CD8-positive, alpha-beta memory T cell (primary cell): ENCODE results near the gene DOHH. TPM values are rescaled to one million over a fixed set of nuclear protein-coding genes. Genes with fewer than 3 reads are reported as not detected.

ENCODE experiments used
- CTCF ChIA-PET: fragments of 350-600 bp; sonication (Branson Sonifier 250); formaldehyde crosslinking; loops from one replicate; lab custom pipeline; 2021; ENCODE audit warnings: antibody characterized with exemption; lab: Charles Lee
- POLR2A ChIA-PET: fragments of 350-600 bp; sonication (Branson Sonifier 250); formaldehyde crosslinking; loops from one replicate; lab custom pipeline; 2021; ENCODE audit warnings: antibody characterized with exemption; lab: Charles Lee
- DNase-seq, 5 donors: peaks; one replicate each; pipeline versions ENCODE4 v3.0.0 to v3.0.0-alpha.2; 2020 to 2022; ENCODE audit warnings: mixed read lengths in 1 of 5
- H3K27ac ChIP-seq: one replicate; pipeline ENCODE4 v1.7.0; 2013; ENCODE audit warnings: low read depth, mild to moderate bottlenecking, low read length, moderate library complexity
- H3K27me3 ChIP-seq: 2 replicates; pipeline ENCODE4 v1.7.0; 2013; ENCODE audit warnings: low read length, mild to moderate bottlenecking; ENCODE audit not compliant: insufficient read depth, poor library complexity, severe bottlenecking
- H3K36me3 ChIP-seq: 2 replicates; pipeline ENCODE4 v1.7.0; 2013; ENCODE audit warnings: mild to moderate bottlenecking, low read length, moderate library complexity; ENCODE audit not compliant: insufficient read depth
- H3K4me1 ChIP-seq: 2 replicates; pipeline ENCODE4 v1.7.0; 2013; ENCODE audit warnings: mild to moderate bottlenecking, low read length, moderate library complexity; ENCODE audit not compliant: insufficient read depth
- H3K4me3 ChIP-seq: 2 replicates; pipeline ENCODE4 v1.7.0; 2013; ENCODE audit warnings: mild to moderate bottlenecking, low read length
- H3K9me3 ChIP-seq: 2 replicates; pipeline ENCODE4 v1.7.0; 2013; ENCODE audit warnings: mild to moderate bottlenecking, low read length
- H3K27ac Mint-ChIP-seq, 8 donors: one replicate each; pipeline ENCODE4 v1.8.0; 2020 to 2021; ENCODE audit warnings: mixed read lengths in 8 of 8, mild to moderate bottlenecking in 6 of 8, inconsistent platforms in 3 of 8, moderate library complexity in 3 of 8
- H3K27me3 Mint-ChIP-seq, 2 donors: one replicate each; pipeline ENCODE4 v1.8.0; 2020 to 2021; ENCODE audit warnings: mixed read lengths in 2 of 2, mild to moderate bottlenecking in 1 of 2, moderate library complexity in 1 of 2
- H3K36me3 Mint-ChIP-seq, 3 donors: one replicate each; pipeline ENCODE4 v1.8.0; 2020 to 2021; ENCODE audit warnings: mixed read lengths in 3 of 3, inconsistent platforms in 1 of 3, mild to moderate bottlenecking in 1 of 3
- H3K4me1 Mint-ChIP-seq, 3 donors: one replicate each; pipeline ENCODE4 v1.8.0; 2020 to 2021; ENCODE audit warnings: mixed read lengths in 3 of 3, inconsistent platforms in 1 of 3, mild to moderate bottlenecking in 1 of 3
- H3K4me3 Mint-ChIP-seq, 7 donors: one replicate each; pipeline ENCODE4 v1.8.0; 2020 to 2021; ENCODE audit warnings: mixed read lengths in 7 of 7, mild to moderate bottlenecking in 6 of 7, moderate library complexity in 4 of 7, inconsistent platforms in 2 of 7
- H3K9me3 Mint-ChIP-seq, 5 donors: one replicate each; pipeline ENCODE4 v1.8.0; 2020 to 2022; ENCODE audit warnings: mixed read lengths in 5 of 5, mild to moderate bottlenecking in 3 of 5, moderate library complexity in 2 of 5, inconsistent platforms in 1 of 5
- polyA plus RNA-seq: library from polyadenylated mRNA; unstranded; fragments of 300-500 nt; fragmentation: Illumina TruSeq; gene quantifications from one replicate; pipeline ENCODE4 v1.2.3, GENCODE V29; 2021
- total RNA-seq, 2 experiments: library from RNA; stranded (reverse); gene quantifications; one replicate each; pipeline ENCODE4 v1.2.3, GENCODE V29; 2021

The DOHH gene
- total and polyA plus RNA-seq, 3 experiments from 2014 or later, result 14.0 to 21.4 (median 21.3) TPM

- H3K9me3 ChIP-seq, result no peaks in the 10 kb centered on the region
- peak overlapping the region in 5 of 8 donors; percentile 60 to 98 (median 91) for H3K27ac Mint-ChIP-seq
- H3K4me3 ChIP-seq, result no peak overlapping the region
- H3K4me1 ChIP-seq, result peaks cover 33% of the 10 kb centered on the region
- peak in 1 of 5 donors; percentile 40 for DNase-seq
- peaks cover 0 to 1% (median 0%) of the 10 kb centered on the region in 5 donors for H3K9me3 Mint-ChIP-seq
- POLR2A ChIA-PET, result interaction anchor here (0.7 kb wide), 1 partner anchor 873 kb away, joined by 6 read pairs; no protein-coding TSS in a partner anchor
- peaks cover 0 to 7% of the 10 kb centered on the region in 2 donors for H3K27me3 Mint-ChIP-seq
- peaks cover 0 to 21% (median 2%) of the 10 kb centered on the region in 3 donors for H3K36me3 Mint-ChIP-seq
- peak overlapping the region in 2 of 7 donors; percentile 14 to 40 for H3K4me3 Mint-ChIP-seq
- no peak overlapping the region for H3K27ac ChIP-seq
- H3K27me3 ChIP-seq, result no peaks in the 10 kb centered on the region
- H3K36me3 ChIP-seq, result no peaks in the 10 kb centered on the region
- CTCF ChIA-PET, result interaction anchor here (1.2 kb wide), 1 partner anchor 42 kb away, joined by 5 read pairs; no protein-coding TSS in a partner anchor
- peaks cover 39 to 49% (median 43%) of the 10 kb centered on the region in 3 donors for H3K4me1 Mint-ChIP-seq
Observed at GRCh38 chr19:3503036-3503572, 2.6 kb upstream of the DOHH start.

DNA sequence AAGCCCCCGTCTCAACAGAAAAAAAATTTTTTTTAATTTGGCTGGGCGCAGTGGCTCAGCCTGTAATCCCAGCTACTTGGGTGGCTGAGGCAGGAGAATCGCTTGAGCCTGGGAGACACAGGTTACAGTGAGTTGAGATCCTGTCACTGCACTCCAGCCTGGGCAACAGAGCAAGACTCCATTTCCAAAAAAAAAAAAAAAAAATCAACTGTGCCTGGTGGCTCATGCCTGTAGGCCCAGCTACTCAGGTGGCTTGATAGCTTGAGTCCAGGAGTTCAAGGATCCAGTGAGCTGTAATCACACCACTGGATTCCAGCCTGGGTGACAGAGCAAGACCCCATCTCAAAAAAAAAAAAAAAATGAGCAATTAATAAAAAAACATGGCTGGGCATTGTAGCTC is 1.3 kb upstream of the DOHH start:
- H3K27me3 Mint-ChIP-seq, result peaks cover 0 to 7% of the 10 kb centered on the region in 2 donors
- CTCF ChIA-PET, result no interaction called here
- H3K36me3 Mint-ChIP-seq, result peaks cover 0 to 21% (median 2%) of the 10 kb centered on the region in 3 donors
- no peak overlapping the region for H3K27ac ChIP-seq
- H3K27ac Mint-ChIP-seq, result peak overlapping the region in 3 of 8 donors; percentile 13 to 94 (median 83)
- POLR2A ChIA-PET, result no interaction called here
- peaks cover 24% of the 10 kb centered on the region for H3K4me1 ChIP-seq
- H3K36me3 ChIP-seq, result no peaks in the 10 kb centered on the region
- no peaks in the 10 kb centered on the region for H3K27me3 ChIP-seq
- H3K4me3 Mint-ChIP-seq, result no peak overlapping the region
- no peak for DNase-seq
- H3K4me3 ChIP-seq, result no peak overlapping the region
- H3K4me1 Mint-ChIP-seq, result peaks cover 34 to 47% (median 38%) of the 10 kb centered on the region in 3 donors
- peaks cover 0 to 1% (median 0%) of the 10 kb centered on the region in 5 donors for H3K9me3 Mint-ChIP-seq
- no peaks in the 10 kb centered on the region for H3K9me3 ChIP-seq

DNA sequence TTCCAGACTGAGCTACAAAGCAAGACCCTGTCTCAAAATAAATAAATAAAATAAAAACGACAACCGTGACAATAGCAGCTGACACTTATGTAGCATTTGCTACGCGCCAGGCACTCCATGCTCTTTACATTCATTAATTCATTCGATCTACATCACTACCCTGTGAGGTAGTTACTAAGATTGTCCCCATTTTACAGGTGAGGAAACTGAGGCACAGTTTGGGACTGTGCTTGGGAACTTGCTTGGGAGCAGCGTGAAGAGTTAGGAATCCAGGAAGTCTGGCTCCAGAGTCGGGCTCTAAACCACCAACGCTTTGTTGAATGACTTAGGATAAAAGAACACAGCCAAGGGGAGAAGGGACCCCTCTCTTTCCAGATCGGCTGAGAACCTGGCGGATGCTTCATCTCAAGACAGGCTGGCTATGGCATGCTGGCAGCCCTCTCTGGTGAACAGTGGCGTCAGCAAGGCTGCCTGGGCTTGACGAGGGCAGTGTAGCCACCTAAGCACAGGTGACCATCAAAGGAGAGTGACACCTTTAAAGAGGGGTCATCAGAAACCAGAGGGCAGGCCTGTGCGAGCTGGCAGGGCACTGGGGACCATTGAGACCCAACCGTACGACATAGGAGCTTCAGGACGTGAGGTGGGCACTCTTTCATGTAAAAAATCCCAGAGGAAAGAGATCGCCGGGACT is 591 bp downstream of the DOHH start:
- H3K27ac Mint-ChIP-seq, result peak overlapping the region; percentile 94 to 99 (median 98)
- H3K27me3 ChIP-seq, result no peaks in the 10 kb centered on the region
- peaks cover 0 to 7% of the 10 kb centered on the region in 2 donors for H3K27me3 Mint-ChIP-seq
- H3K4me3 Mint-ChIP-seq, result peak overlapping the region; percentile 89 to 96 (median 94)
- H3K9me3 ChIP-seq, result no peaks in the 10 kb centered on the region
- H3K9me3 Mint-ChIP-seq, result peaks cover 0 to 1% (median 0%) of the 10 kb centered on the region in 5 donors
- CTCF ChIA-PET, result interaction anchor here (0.9 to 2.7 kb wide), 3 partner anchors 9 to 18 kb away, joined by 3 to 10 read pairs (median 5); no protein-coding TSS in a partner anchor
- H3K27ac ChIP-seq, result peak overlapping the region; percentile 96
- H3K4me1 ChIP-seq, result peaks cover 17% of the 10 kb centered on the region
- POLR2A ChIA-PET, result no interaction called here
- H3K36me3 Mint-ChIP-seq, result peaks cover 0 to 30% (median 4%) of the 10 kb centered on the region in 3 donors
- H3K36me3 ChIP-seq, result no peaks in the 10 kb centered on the region
- H3K4me1 Mint-ChIP-seq, result peaks cover 27 to 38% (median 28%) of the 10 kb centered on the region in 3 donors
- peak overlapping the region; percentile 76 for H3K4me3 ChIP-seq
- DNase-seq, result no peak

- Histone ChIP-seq H3K9me3 (no peaks in the 10 kb centered on the region), H3K27me3 (no peaks in the 10 kb centered on the region), H3K4me3 (no peak overlapping the region), H3K4me1 (peaks cover 14% of the 10 kb centered on the region), H3K27ac (no peak overlapping the region), H3K36me3 (no peaks in the 10 kb centered on the region)
- Mint-ChIP-seq H3K27ac (peak overlapping the region in 2 of 8 donors; percentile 16 to 23), H3K4me3 (peak overlapping the region in 3 of 7 donors; percentile 2 to 77 (median 69)), H3K9me3 (peaks cover 0 to 1% (median 0%) of the 10 kb centered on the region in 5 donors), H3K4me1 (peaks cover 22 to 33% (median 23%) of the 10 kb centered on the region in 3 donors), H3K27me3 (peaks cover 0 to 4% of the 10 kb centered on the region in 2 donors), H3K36me3 (peaks cover 0 to 43% (median 4%) of the 10 kb centered on the region in 3 donors)
- ChIA-PET CTCF (no interaction called here), POLR2A (no interaction called here)
- no peak for DNase-seq
Observed at GRCh38 chr19:3497757-3498520, 2.5 kb downstream of the DOHH start.

- H3K9me3 Mint-ChIP-seq, result peaks cover 0 to 1% (median 0%) of the 10 kb centered on the region in 5 donors
- Histone ChIP-seq H3K4me1 (peaks cover 14% of the 10 kb centered on the region), H3K9me3 (no peaks in the 10 kb centered on the region), H3K27ac (no peak overlapping the region), H3K27me3 (no peaks in the 10 kb centered on the region), H3K36me3 (no peaks in the 10 kb centered on the region), H3K4me3 (no peak overlapping the region)
- ChIA-PET CTCF (no interaction called here), POLR2A (interaction anchor here (0.5 kb wide), 1 partner anchor 12 kb away, joined by 4 read pairs; no protein-coding TSS in a partner anchor)
- peaks cover 22 to 33% (median 23%) of the 10 kb centered on the region in 3 donors for H3K4me1 Mint-ChIP-seq
- H3K27ac Mint-ChIP-seq, result peak overlapping the region in 2 of 8 donors; percentile 16 to 36
- H3K36me3 Mint-ChIP-seq, result peaks cover 0 to 52% (median 4%) of the 10 kb centered on the region in 3 donors
- no peak for DNase-seq
- peaks cover 0 to 4% of the 10 kb centered on the region in 2 donors for H3K27me3 Mint-ChIP-seq
- H3K4me3 Mint-ChIP-seq, result peak overlapping the region in 1 of 7 donors; percentile 77
Observed at GRCh38 chr19:3496392-3497273, 3.8 kb downstream of the DOHH start.

DNA sequence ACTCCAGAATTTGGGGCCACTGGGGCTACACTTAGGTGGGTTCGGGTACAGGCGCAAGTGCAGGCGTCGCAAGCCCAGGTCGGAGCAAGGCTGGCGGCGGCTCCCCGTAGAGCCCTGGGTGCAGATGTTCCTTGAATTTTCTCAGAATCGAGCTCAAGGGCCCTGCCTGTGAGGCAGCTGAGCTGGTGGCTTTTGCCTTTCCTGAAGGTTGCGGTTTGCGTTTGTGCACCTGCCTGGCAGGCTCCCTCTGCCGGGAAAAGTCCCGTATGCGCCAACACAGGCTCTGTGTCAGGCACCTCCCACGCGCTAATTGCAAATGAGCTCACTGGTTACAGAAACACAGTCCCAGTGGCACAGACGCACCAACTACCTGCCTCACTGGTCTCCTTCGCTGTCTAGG is 5.9 kb downstream of the DOHH start:
- H3K4me1 Mint-ChIP-seq, result peaks cover 10 to 17% (median 12%) of the 10 kb centered on the region in 3 donors
- ChIA-PET CTCF (interaction anchor here (0.6 to 1.4 kb wide), 2 partner anchors 9 to 328 kb away, joined by 3 to 7 read pairs; no protein-coding TSS in a partner anchor), POLR2A (interaction anchor here (0.5 kb wide), 1 partner anchor 15 kb away, joined by 3 read pairs; no protein-coding TSS in a partner anchor)
- H3K4me3 Mint-ChIP-seq, result no peak overlapping the region
- Histone ChIP-seq H3K27ac (no peak overlapping the region), H3K27me3 (no peaks in the 10 kb centered on the region), H3K9me3 (no peaks in the 10 kb centered on the region), H3K36me3 (no peaks in the 10 kb centered on the region), H3K4me1 (peaks cover 3% of the 10 kb centered on the region), H3K4me3 (no peak overlapping the region)
- peaks cover 0 to 53% (median 4%) of the 10 kb centered on the region in 3 donors for H3K36me3 Mint-ChIP-seq
- H3K9me3 Mint-ChIP-seq, result no peaks in the 10 kb centered on the region
- H3K27ac Mint-ChIP-seq, result no peak overlapping the region
- H3K27me3 Mint-ChIP-seq, result no peaks in the 10 kb centered on the region
- no peak for DNase-seq

- ChIA-PET CTCF (interaction anchor here (0.6 to 1.4 kb wide), 2 partner anchors 8 to 328 kb away, joined by 3 to 7 read pairs; no protein-coding TSS in a partner anchor), POLR2A (no interaction called here)
- Histone ChIP-seq H3K36me3 (no peaks in the 10 kb centered on the region), H3K4me1 (no peaks in the 10 kb centered on the region), H3K9me3 (no peaks in the 10 kb centered on the region), H3K27ac (no peak overlapping the region), H3K4me3 (no peak overlapping the region), H3K27me3 (no peaks in the 10 kb centered on the region)
- Mint-ChIP-seq H3K4me3 (no peak overlapping the region), H3K4me1 (peaks cover 7 to 14% (median 10%) of the 10 kb centered on the region in 3 donors), H3K27ac (no peak overlapping the region), H3K27me3 (no peaks in the 10 kb centered on the region), H3K36me3 (peaks cover 0 to 52% (median 2%) of the 10 kb centered on the region in 3 donors), H3K9me3 (no peaks in the 10 kb centered on the region)
- no peak for DNase-seq
Observed at GRCh38 chr19:3494051-3494450, 6.4 kb downstream of the DOHH start.
